Activated CD4-positive, alpha-beta T cell treated with anti-CD3 and anti-CD28 coated beads, Interleukin-10, Interleukin-2, amounts not matched to agents 100 ng/mL and 50 ng/mL, durations not matched to agents 16 hours and 8 hours (primary cell): ENCODE data around the gene GALNTL6.

Experiments used
- DNase-seq: peaks from one replicate; pipeline ENCODE4 v3.0.0-alpha.2; 2020

The GALNTL6 gene

GRCh38 chr4:172009446-172010230 lies 196.4 kb downstream of the GALNTL6 start:
- DNase-seq, result no peak

GRCh38 chr4:172011196-172011595 lies 198.0 kb downstream of the GALNTL6 start:
- DNase-seq, result no peak

GRCh38 chr4:172018358-172018757 lies 205.2 kb downstream of the GALNTL6 start:
- DNase-seq, result no peak

- DNase-seq, result no peak
These were observed 222.4 kb downstream of the GALNTL6 start for GRCh38 chr4:172035562-172035961.

GRCh38 chr4:172040766-172041165 lies 227.6 kb downstream of the GALNTL6 start:
- no peak for DNase-seq

GRCh38 chr4:172042714-172043114 lies 229.5 kb downstream of the GALNTL6 start:
- DNase-seq, result no peak

- DNase-seq, result no peak
These were observed 232.8 kb downstream of the GALNTL6 start for GRCh38 chr4:172045981-172046380.

- no peak for DNase-seq
These were observed 235.5 kb downstream of the GALNTL6 start for GRCh38 chr4:172048666-172049065.

- DNase-seq, result no peak
These were observed 237.7 kb downstream of the GALNTL6 start for GRCh38 chr4:172050911-172051310.

- DNase-seq, result no peak
These were observed 241.8 kb downstream of the GALNTL6 start for GRCh38 chr4:172055046-172055445.

GRCh38 chr4:172055498-172055897 lies 242.3 kb downstream of the GALNTL6 start:
- DNase-seq, result no peak

GRCh38 chr4:172061204-172061603 lies 248.0 kb downstream of the GALNTL6 start:
- DNase-seq, result no peak

- no peak for DNase-seq
These were observed 255.3 kb downstream of the GALNTL6 start for GRCh38 chr4:172068506-172068905.

- no peak for DNase-seq
These were observed 260.4 kb downstream of the GALNTL6 start for GRCh38 chr4:172073590-172073989.

GRCh38 chr4:172083272-172083671 lies 270.1 kb downstream of the GALNTL6 start:
- DNase-seq, result no peak

GRCh38 chr4:172088556-172088955 lies 275.4 kb downstream of the GALNTL6 start:
- DNase-seq, result no peak

- no peak for DNase-seq
These were observed 282.0 kb downstream of the GALNTL6 start for GRCh38 chr4:172095161-172095560.

- no peak for DNase-seq
These were observed 283.6 kb downstream of the GALNTL6 start for GRCh38 chr4:172096786-172097185.

GRCh38 chr4:172099376-172099775 lies 286.2 kb downstream of the GALNTL6 start:
- DNase-seq, result no peak

GRCh38 chr4:172103456-172103855 lies 290.3 kb downstream of the GALNTL6 start:
- DNase-seq, result no peak

GRCh38 chr4:172104539-172104938 lies 291.3 kb downstream of the GALNTL6 start:
- no peak for DNase-seq

- DNase-seq, result no peak
These were observed 292.7 kb downstream of the GALNTL6 start for GRCh38 chr4:172105918-172106317.

- no peak for DNase-seq
These were observed 296.3 kb downstream of the GALNTL6 start for GRCh38 chr4:172109466-172109865.

GRCh38 chr4:172124656-172125308 lies 311.6 kb downstream of the GALNTL6 start:
- DNase-seq, result no peak

- no peak for DNase-seq
These were observed 312.2 kb downstream of the GALNTL6 start for GRCh38 chr4:172125443-172125842.
